Glomerular visceral epithelial cell (primary cell): ENCODE measurements around the gene RAB24.
"Not testable (repeated sequence)": the region's sequence is repeated elsewhere in the genome, so short reads cannot be mapped to it uniquely, and the experiment has no call there.

Source experiments
- DNase-seq: peaks from one replicate; pipeline ENCODE4 v3.0.0-alpha.2; 2016; ENCODE audit errors: extremely low spot score

RAB24 gene

DNA sequence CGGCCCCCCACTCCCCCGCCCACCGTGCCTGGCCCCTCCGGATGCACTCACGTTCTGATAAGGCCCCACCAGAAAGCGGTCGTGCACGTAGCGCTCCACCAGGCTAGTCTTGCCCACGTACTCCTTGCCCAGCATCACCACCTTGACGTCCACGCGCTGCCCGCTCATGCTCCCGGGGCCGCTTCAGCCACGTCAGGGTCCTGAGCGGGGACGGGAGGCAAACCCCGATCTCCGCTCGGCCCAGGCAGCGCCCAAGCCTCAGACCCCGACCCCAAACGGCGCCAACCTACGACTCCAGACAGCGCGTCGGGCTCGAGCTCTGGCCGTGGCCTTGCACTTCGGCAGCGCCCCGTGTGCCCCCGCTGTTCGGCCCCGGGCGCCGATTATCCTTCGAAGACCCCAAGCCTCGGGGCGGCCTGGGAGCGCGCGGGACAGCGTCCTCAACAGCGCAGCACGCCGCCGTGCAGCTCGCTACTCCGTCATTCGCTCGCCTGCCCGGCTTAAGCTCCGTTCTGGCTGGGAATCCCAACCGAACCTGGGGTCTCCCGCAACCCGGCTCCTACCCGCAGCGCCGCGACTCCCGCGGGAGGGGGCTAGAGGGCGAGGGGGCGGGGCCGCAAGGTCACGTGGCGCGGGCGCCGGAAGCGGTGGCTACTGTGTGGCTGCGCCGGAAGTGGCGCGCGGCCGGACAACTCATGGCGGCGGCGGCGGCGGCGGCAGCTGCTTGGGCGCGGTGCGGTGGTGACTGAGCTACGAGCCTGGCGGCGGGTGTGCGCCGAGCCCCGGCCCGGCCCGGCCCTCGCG, at the start of gene RAB24, which contains the start of gene PRELID1:
TSS of gene RAB24 (minus strand) at position 599 of the 804 bp plus-strand sequence. CDS start at position 168, 431 bp downstream.
TSS of gene PRELID1 (plus strand) at position 679 of the 804 bp plus-strand sequence. CDS start 187 bp downstream, outside the sequence.
- DNase-seq, result peak; percentile 89

DNA sequence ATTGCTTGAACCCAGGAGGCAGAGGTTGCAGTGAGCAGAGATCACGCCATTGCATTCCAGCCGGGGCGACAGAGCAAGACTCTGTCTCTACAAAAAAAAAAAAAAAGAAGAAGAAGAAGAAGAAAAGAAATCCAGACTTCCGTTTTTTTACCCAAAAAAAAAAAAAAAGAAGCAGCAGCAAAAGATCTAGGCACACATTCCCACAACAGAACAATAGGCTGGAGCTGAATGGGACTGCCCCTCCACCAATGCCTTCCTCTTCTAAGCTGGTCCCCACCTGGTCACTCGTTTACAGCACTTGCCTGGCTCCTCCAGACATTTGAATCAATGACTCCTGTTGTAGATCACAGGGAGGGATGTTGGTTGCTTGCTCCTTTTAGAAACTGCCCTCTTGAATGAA, 49.6 kb upstream of the RAB24 start:
- DNase-seq, result no peak

DNA sequence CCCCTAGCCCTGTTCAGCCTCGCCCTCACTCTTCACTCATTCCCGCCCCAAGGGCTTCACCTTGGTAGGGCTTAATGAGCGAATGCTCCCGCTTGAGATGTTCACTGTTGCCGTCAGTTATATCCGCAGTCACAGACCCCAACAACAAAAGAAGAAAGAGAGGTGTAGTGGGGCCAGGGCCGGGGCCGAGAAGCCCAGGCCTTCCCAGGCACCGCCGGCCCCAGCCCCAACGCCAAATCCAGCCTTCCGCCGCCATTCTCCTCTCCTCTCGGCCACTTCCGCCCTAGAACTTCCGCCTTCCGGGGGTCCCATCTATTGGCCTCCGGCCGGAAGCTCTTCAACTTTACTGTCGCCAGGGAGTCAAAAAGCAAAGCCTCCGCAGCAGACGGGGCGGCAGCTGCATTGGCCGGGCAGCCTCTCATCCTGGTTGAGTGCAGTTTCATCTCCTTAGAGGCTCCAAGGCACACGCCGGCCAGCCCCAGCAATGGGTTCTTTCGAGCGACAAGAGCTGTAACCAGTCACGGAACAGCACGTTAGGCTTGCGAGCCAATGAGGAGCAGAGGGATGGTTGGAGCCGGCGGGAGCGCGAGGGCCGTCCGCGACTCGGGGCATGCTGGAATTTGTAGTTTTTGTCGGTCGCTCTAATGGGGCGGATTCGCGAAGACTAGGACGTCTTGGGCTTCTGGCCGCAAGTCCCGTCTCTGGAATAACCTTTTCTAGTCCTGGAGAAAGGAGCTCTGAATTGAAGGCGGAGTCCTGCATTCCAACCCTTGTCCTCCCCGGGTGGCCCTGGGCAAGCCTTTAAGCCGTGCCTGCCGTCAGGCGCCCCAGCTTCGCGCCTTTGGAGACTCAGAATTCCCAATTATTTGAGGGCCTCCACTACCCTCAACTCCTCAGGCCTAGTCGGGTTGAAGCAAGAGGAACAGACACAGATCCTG, 48.1 kb upstream of the RAB24 start, which contains the start of gene LMAN2:
TSS of gene LMAN2 (minus strand) at position 277 of the 938 bp plus-strand sequence. CDS start at position 256, 21 bp downstream.
- peak; percentile 94 for DNase-seq

DNA sequence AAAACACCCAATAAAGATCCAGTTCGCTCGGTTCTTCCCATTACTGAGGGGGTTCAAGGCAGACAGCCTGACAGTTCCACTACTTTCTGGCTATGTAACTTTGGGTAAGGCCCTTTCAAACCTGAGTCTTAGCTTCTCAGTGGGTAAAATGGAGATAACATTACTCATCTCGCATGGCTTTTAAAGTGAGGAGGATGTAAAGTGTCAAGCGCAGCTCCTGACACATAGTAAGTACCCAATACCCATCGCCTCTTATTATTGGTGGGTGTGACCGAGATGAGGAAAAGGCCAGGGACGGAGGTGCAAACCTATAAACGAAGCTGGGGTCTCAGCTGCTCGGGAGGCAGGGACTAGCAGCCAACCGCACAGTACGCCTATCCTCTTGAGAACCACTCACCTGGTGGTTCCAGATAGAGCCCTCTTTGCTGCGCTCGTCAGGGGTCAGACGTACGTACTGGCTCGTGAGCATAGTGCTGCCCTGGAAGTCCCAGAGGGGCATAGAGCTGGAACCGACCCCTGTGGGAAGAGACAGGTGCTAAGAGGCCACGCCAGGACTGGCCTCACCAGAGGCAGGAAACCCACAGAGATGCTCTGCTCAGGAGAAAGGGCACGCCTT, 47.4 kb upstream of the RAB24 start:
- DNase-seq, result no peak

DNA sequence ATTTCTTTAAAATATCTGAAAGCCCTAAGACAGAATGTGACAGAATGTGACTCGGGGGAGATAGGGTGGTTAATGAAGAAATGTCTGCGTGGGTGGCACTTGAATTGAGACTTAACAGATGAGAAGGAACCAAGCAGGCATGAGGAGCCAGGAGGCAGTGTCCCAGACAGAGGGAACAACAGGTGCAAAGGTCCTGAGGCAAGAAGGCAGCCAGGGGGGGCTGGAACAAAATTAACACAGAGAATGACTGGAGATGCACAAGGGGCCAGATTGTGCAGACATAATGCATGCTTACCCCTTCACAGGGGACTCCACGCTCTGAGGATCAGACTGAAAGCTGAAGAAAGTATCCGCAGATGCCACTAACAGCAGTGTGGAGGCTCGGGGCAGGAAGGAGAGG, 46.2 kb upstream of the RAB24 start:
- DNase-seq, result no peak

DNA sequence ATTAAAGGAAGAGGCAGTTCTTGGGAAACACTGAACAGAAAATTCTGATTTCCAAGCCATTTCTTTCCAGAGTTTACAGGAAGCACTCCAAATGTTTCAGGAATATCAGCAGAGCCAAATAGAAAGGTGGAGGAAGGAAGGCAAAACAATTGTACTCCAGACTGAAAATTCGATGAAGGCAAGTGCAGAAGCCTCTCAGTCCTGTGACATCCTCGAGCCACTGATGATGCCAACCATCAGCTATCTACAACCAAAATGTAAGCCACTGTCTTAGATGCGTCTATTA, 45.8 kb upstream of the RAB24 start:
- DNase-seq, result no peak

DNA sequence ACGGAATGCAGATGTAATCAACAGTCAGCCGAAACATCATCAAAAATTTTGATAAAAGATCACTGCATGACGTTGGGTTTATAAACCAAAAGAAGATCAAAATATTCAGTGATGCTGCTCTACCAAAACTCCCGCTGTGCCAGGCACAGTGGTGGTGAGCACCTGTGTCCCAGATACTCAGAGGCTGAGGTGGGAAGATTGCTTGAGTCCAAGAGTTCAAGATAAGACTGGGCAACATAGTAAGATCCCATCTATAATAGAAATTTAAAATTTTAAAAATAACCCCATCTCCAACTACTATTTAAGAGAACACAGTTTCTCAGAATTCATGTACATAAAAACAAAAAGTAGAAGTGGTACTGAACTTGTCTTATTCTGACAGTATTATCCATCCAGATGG, 44.2 kb upstream of the RAB24 start:
- no peak for DNase-seq

DNA sequence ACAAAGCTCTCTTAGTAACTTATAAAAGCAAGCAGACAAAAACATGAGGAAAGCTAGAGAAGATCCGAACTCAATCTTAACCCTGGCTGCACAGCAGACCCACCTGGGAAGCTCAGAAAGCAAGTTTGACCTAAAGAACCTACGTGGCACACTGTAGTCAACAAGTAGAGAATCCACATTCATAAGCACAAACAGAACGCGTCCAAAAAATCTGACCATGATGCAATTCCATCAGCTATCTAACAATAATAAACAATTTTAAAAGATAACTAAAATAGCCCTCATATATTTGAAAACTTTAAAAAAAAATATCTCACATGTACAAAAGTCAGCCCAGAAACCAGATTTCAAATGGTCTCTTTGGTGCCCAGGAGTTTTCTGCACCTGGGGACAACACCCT, 43.3 kb upstream of the RAB24 start:
- DNase-seq, result no peak

DNA sequence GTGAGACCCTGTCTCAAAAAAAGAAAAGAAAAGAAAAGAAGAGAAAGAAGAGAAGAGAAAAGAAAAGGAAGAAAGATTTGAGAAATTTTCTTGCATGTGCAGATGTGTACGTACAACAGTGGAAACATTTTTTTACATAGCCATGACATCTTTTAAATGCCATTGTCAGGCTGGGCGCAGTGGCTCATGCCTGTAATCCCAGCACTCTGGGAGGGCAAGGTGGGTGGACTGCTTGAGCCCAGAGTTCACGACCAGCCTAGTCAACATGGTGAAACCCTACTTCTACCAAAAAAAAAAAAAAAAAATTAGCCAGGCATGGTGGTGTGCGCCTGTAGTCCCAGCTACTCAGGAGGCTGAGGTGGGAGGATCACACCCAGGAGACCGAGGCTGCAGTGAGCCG, 41.4 kb upstream of the RAB24 start:
- DNase-seq, result no peak

DNA sequence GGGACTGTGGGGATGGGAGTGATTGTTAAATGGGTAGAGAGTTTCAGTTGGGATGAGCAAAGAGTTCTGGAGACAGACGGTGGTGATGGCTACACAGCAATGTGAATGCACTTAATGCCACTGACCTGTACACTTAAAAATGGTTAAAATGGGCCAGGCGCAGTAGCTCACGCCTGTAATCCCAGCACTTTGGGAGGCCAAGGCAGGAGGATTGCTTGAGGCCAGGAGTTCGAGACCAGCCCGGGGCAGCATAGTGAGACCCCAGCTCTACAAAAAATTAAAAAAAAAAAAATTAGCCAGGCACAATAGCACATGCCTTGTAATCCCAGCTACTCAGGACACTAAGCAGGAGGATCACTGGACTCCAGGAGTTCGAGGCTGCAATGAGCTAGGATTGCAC, 40.3 kb upstream of the RAB24 start:
- DNase-seq, result no peak

DNA sequence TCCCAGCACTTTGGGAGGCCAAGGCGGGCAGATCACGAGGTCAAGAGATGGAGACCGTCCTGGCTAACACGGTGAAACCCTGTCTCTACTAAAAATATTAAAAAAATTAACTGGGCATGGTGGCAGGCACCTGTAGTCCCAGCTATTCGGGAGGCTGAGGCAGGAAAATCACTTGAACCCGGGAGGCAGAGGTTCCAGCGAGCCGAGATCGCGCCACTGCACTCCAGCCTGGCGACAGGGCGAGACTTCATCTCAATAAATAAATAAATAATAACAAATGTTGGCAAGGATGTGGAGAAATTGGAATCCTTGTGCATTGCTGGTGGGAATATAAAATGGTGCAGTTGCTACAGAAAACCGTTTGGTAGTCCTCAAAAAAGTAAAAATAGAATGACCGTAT, 39.5 kb upstream of the RAB24 start:
- DNase-seq, result not testable (repeated sequence)

DNA sequence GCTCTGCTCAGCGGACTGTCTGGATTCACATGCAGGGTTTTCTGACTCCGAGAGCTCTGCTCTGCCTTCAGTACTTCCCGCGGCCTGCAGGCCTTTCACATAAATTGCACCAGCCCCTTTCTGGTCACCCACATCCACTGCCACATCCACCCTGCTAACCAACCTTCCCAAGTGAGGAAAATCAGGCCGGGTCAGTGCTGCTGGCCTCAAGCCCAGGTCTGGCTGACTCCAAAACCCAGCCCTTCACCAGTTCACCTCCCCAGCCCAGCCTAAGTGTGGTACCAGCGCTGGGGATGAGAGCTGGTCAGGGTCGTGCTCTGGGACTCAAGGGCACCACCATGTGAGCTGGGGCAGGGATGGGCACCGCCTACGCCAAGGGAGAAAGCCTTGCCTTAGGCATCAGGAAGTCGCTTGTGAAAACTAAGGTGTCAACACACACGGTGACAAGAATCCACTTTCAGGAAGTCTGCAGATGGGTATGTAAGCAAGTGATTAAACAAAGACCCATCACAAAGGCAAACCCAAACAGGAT, 35.7 kb upstream of the RAB24 start:
- DNase-seq, result no peak

DNA sequence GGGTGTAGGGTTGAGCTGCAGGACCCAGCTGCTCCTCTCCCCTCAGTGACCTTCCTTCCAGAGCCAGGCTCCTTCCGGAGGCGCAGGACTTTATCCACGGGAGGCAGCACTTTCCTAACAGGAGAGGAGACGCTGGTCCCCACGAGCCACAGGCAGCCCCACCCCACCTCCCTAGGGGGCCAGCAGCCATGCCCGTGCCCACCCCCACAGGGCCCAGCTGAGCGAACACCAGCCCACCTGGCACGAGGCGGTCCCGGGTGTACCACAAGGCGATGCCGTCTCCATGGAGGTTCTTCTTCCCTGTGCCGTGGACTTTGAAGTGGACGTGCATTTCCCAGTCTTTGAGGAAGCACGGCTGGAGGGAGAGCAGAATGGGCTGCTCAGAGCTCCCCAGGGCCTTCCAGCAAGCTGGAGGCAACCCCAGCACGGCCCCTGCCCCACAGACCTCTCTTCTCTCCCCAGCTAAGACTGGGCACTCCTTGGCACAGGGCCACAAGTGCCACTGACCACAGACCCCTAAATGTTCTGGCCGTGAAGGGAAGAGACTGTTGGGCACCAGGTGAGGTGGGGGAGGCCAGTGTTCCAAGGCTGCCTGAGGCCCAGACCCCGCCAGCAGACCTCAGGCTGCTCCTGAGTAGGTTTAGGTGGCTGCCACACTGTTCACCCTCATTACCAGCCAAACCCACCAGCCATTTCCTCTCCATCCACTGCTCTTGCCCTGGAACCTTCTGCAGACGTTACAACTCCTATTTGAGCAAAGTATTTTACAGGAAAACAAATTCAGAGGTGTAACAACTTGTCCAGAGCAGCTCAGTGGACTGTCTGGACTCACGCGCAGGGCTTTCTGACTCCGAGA, 35.0 kb upstream of the RAB24 start:
- no peak for DNase-seq

DNA sequence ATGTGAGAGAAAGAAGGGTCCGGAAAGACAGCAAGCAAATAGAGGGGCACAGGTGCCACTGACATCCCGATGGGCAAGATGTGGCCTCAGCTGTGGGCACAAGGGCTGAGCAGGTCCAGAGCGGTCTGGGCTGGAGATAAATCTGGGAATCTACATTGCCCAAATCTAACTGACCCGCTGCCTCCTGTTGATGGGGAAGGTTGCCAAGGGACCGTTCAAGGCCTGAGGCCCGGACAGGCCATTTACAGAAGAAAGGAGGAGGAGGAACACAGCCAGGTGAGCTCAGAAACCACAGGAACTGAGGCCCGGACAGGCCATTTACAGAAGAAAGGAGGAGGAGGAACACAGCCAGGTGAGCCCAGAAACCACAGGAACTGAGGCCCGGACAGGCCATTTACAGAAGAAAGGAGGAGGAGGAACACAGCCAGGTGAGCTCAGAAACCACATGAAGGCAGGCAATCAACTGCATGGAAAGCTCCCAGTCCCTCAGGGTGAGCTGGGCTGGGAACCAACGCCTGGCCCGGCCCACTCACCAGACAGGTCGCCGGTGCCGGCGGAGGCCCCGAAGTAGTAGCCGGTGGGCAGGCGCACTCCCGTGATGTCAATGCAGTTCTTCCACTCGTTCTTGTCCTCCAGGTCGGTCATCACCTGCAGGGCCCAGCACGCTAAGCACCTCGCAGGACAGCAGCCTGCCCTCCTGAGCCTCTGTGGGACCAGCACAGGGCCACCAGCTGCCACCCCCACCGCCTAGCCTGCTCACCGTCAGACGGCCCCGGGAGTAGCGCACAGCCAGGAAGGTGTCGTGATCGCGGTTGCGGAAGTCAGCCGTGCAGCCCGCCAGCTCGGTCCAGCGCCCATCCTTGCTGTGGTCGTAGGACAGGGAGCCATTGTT, 33.3 kb upstream of the RAB24 start:
- DNase-seq, result no peak

DNA sequence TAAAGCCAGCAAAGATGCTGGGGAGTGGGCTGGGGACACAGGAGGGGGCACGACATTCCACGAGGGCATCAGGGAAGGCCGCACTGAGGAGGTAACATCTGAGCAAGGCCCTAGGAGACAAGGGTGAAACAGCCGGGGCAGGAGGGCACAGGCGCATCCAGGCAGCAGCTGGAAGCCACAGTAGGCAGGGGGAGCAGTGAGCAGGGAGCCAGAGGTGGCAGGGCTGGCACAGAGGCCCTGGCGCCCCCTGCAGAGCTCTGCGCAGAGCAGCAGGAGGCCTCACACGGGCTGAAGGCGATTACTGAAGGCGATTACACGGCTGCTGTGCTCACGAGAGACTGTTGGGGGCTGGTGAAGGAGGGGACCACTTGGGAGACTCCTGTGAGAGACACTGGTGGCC, 32.6 kb upstream of the RAB24 start:
- peak; percentile 44 for DNase-seq

DNA sequence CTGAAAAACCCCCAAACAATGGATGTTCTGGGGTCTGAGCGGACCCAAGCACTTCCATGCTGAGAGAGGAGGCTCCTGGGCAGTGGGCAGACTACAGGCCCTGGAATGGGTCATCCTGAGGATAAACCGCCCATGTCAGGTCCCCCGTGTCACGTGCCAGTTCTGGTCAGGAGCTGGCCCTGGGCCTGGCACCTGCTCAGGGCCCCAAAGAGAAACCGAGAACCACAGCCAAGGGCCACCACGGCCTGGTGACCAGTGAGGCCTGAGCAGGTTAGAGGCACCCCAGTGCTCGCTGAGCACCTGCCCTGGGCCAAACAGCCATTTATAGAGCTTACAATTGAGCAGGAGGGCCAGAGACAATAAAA, 32.2 kb upstream of the RAB24 start:
- DNase-seq, result no peak

DNA sequence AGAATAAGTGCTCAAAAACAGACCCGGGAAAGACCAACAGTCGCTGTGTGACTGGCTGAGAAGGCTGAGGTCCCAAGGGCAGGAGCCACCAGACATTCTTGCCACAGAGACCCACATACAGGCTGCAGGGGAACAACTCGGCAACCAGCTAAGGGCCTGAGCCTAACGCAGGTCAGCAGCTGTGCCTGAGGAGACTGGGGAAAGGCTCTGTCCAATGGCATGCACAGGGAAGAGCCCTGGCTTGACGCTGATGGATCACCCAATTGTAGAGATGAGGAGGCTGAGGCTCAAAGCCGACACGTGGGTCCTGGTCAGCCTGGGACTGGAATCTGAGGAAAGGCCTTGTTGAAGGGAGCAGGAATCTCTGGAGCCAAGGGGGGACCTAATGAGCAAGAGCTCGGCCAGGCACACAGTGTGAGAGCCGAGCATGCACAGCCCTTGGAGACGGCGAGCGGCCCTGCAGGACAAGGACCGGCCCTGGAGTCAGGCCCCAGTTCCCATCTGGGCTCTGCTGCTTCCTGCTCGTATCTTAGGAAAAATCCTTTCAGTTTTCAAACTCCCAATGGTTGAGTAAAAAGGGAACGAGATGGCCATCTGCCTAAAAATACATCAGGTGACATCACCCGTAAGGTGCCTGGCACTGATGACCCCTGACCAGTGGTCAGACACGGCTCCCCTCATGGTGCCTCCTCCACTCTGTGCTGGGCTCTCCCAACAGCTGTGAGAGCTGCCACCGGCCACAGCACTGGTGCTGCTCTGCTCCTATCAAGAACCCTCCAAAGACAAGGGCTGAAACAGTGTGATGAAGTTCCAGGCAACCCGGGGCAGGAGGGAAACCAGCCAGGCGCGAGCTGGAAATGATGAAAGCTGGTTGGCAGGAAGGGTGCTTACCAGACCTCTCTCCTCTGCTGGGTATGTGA, 31.5 kb upstream of the RAB24 start:
- no peak for DNase-seq

DNA sequence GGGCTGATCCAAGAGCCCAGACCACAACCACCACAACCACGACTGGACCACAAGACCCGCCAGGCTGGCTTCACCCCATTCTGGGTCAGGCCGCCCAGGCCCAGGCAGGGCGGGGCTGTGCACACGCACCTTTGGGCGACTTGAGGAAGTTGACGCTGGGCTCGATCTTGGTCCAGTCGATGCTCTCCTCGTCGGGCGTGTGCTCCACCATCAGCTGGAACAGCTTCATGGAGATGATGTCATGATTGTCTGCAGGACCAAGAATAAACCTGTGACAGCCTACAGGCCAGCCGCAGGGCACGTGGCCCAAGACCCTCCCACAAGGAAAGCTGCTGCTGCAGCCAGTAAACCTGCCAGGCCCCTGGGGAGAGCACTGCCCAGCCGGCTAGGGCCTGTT, 30.6 kb upstream of the RAB24 start:
- DNase-seq, result no peak
